Measurements from ENCODE around the gene SIAE.

SIAE gene

DNA sequence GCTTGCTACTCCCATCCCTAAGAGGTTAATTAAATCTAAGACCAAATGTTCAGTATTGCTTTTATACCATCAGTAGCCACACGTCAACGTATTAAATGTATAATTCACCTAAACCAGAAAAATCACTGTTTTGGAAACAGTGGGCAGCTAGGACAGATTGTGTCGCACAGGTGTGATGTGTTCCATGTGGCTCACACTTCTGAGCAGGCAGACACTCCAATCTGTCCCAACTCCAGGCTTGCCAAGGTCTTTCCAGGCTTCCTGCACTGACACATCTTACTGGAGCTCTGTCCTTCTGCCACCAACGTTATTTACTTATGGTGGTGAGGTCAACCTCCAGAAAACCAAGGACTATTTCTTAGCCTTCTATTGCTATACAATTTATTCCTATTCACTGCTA is 11.4 kb downstream of the SIAE start:
- DNase-seq: no peak

GRCh38 chr11:124661553-124661952 is 12.0 kb downstream of the SIAE start:
- DNase-seq: no peak

DNA sequence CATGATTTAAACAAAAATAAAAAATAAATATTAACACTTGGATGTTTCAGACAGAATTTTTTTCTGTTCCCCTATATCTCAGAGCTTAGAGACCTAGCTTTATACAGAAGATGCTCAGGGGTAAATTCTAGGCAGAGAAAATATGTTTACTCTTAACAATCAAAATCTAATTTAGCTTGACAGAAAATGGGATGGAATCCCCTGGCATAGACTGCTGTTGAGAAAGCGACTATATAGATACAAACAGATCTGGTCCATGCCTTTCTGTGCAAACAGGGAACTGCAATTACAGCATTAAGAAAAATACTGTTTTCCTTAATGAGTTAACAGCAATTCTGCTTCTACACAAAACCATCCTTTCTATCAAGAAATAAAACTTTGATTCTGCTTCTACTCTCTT is 14.6 kb downstream of the SIAE start:
- no peak for DNase-seq

DNA sequence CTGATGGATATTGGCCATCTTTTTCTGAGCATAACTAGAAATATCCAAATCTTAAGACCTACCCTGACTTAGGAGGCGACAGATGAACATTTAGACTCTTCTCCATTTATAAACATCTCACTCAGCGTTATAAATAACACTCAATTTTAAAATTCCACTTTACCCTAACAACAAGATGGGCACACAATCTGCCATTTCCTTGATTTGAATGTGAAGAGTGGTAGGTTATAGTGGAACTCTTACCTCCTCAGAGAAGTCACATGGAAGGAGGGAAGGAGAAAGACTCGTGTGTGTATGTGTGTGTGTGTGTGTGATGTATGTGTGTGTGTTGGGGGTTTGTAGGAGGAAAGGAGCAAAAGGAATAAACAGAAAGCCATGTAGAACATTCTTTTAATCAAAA is 15.0 kb downstream of the SIAE start:
- DNase-seq: no peak

DNA sequence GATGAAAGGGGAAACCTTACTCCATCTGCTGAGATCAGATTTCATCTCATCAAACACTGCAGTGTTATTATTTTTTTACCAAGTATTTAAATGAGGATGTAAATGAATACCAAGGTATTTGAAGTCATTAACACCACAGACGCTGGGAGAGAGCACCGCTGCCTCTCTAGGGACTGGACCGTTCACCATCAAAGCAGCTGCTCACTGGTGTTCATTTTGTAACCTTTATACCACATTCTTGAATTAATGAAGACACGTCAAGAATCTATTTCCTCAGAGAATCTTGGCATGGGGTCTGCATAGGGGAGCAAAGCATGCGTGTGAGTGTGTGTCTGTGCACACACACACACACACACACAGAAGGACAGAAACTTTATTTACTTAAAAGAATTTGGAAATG is 15.6 kb downstream of the SIAE start:
- no peak for DNase-seq

DNA sequence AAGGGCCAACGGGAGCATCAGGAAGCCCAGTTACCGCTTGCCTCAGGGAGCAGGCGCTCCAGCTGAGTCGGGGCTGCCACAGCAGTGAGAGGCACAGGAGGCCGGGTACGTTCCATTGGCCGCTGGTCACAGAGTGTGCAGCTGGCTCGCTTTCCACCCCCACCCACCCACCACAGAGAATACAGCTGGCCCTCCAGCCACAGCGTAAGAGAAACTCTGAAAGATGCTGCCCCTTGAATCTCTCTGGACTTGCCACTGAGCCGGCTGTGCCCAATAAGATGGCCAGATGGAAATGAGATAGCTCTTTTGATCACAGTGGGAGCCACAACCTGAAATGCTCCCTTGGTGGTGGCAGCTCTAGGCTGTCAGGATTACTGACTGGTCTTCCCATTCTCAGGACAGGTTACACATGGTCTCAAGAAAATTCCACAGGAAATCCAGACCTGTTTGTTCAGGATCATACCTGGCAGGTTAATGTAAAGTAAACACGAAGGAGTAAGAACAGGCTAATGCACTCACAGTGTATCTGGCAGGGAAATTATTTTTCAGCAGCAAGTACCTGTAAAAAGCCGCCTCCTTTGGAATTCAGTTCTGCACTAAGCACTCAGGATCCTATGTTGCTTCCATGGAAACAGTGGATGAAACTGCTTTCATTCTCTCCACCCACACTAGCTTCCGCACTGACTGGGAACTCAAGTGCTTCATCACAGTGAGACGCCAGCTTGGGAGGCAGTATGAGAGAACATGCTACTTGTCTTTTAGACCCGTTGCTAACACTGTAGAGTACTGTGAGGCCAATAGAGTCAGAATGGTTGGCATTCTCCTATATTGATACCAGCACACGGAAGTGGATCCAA is 16.5 kb downstream of the SIAE start:
- DNase-seq: no peak

- DNase-seq: no peak
Observed at GRCh38 chr11:124648610-124649009, 24.9 kb downstream of the SIAE start.

DNA sequence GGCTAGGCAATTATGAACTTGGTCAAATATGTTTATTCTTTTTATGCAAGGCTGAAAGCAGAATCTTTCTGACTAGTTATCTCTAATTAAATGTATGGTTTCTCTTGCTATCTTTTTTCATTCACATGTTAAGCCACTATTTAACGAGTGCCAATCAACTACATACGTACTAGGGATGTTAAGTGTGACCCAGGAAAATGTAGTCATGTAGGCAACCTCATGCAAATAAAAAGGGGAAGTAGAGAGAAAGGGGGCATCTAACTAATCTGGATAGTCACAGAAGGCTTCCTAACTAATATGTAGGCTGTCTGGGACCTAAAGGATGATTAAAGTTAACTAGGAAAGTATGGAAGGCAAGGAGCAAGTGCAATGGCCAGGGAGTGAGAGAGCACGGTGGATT is 27.4 kb downstream of the SIAE start:
- DNase-seq: no peak

DNA sequence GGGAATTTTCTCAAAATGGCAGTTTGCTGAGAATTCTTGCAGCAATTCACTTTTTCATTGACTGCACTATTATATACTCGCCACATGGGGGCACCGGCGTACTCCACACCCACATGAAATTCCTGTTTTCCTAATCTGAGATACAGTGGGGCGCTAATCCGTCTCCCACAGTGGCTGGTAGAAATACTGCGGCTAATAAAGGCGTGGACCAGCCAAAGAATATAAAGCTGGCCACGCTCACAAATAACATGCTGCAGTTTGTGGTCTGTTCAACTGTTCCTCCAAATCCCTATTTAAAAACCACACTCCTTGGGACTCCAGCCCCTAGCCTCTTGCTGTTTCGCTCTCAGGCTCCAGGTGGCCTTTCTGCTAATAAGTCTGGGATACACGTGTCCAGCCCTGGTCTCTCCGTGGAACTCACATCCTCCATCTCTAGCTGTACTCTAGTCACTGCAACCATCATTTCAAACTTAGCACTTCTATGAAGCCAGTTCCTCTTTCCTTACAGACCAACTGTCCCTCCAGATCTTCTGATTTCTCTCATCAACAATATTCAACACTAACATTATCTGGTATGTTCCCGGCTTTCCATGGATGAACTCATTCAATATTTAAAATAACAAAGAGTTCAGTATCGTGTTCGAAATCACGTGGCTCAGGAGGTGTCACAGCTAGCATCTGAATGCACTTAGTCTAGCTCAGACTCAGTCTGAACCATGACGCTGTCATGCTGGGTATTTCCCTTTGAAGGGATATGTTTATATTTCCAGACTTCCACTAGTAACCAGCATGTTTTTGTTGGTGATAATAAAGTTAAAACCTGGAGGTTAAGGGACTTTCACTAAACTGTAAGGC is 28.9 kb downstream of the SIAE start:
- no peak for DNase-seq

- DNase-seq: no peak
Observed at GRCh38 chr11:124643605-124644425, 29.7 kb downstream of the SIAE start.

- no peak for DNase-seq
Observed at GRCh38 chr11:124643042-124643604, 30.4 kb downstream of the SIAE start.

DNA sequence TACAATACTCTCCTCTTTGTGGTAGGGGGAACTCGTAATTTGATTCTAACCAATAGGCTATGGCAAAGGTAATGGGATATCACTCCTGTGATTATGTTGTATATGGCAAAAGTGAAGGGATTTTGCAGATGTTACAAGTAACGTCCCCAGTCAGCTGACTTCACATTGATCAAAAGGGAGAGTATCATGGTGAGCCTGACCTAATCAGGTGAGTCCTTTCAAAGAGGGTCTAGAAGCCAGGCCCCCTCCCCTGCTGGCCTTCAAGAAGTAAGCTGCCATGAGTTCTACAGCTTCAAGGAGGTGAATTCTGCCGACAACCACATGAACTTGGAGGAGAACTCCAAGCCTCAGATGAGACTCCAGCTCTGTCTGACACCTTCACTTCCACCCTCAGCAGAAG is 30.9 kb downstream of the SIAE start:
- DNase-seq: no peak

DNA sequence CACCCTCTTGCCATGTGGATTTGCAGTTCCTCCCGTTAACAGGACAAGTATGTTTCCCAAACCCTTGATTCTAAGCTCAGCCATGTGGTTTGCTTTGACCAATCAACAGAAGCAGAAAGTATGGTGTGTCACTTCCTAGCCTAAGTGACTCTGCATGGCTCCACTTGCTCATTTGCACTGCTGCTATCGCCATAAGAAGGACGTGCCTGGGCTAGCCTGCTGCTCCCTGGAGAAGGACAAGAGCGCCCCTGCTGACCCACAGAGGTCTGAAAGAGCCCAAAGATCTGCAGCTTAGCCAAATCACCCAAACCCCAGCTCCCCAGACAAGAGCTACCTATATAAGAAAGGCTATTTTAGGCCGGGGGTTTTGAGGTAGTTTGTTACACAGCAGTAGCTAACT is 32.9 kb downstream of the SIAE start:
- no peak for DNase-seq

DNA sequence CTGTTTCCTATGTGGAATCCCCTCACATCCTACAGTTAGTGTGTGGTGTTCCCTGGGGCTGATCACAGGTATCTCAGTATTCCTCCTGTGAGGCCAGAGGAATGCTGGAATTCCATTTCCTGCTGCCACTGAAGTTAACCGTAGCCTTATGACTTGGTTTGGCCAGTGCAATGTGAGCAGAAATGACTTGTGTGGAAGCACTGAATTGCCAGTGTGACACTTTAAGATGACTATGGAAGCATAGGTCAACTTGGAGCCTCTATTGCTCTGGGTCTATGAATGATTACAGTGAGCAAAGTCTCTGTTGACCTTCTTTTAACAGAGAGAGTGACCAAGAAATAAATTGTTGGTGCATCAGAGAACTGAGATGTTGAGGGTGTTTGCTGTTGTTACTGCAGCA is 34.4 kb downstream of the SIAE start:
- DNase-seq: no peak

GRCh38 chr11:124638500-124638899 is 35.0 kb downstream of the SIAE start:
- DNase-seq: no peak

DNA sequence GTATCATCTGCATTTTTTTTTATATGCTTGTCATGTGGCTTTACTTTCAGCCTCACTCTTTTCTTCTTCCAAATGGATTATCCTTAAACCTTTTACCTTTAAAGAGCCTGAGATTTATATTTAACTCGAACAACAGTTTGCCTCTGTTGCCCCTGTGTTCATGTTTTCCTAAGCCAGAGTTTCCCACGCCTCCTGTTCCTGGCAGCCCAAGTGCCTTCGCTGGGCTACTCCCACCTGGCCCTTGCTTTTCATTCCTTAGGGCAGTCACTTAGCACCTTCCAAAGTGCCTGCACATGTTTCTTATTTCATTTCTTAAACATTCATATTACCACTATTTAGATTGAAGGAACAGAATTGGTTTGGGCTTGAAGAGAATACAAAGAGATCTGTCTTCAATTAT is 37.6 kb downstream of the SIAE start:
- no peak for DNase-seq

DNA sequence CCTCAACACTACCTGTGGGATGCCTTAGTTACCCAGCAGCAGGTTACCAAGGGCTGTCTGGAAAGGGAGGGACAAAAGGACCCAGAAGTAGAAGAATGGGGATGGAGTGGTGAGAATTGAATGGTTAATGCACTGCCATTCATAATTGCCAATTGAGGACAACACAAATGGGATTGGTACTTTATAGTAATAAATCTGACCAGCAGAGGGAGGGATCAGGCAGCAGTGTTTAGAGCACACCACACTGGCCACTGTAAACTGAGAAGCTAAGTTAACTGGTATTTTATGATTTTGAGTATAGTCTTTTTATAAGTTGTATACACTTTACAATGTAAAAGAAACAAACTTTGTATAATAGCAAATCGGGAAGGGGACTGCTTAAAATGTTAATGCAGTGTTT is 40.2 kb downstream of the SIAE start:
- no peak for DNase-seq

GRCh38 chr11:124629961-124630360 is 43.6 kb downstream of the SIAE start:
- no peak for DNase-seq

- no peak for DNase-seq
Observed at GRCh38 chr11:124627546-124627945, 46.0 kb downstream of the SIAE start.

GRCh38 chr11:124625504-124626168 is 47.9 kb downstream of the SIAE start:
- no peak for DNase-seq

- no peak for DNase-seq
Observed at GRCh38 chr11:124623861-124624525, 49.5 kb downstream of the SIAE start.
